HG02943 (cell line): ENCODE data around the gene AKT1.

ENCODE experiments used
- ATAC-seq: cut with Tn5 transposase; IDR thresholded peaks from one replicate; pipeline ENCODE4 v1.9.1; 2021; ENCODE audit warnings: mild to moderate bottlenecking, low read depth, moderate library complexity; ENCODE audit not compliant: unreplicated experiment

Gene AKT1

DNA sequence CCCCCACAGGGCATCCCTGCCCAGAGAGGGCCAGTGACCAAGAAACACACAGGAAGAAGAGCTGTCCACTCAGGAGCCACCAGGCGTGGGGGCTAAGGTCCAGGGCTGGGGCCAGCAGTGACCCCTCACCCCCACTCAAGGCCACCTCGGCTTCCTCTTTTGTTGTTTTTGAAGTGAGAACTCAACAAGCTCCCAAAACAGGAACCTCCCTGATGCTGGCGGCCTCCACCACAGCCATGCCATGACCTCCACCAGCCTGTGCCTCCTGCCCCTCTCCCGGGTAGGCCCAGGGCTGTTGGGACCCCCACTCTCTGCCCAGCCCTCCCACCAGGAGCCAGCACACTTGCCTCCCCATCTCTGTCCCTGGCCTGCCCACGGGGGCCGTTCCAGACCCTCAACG lies 7.8 kb downstream of the AKT1 start:
- ATAC-seq: no peak

DNA sequence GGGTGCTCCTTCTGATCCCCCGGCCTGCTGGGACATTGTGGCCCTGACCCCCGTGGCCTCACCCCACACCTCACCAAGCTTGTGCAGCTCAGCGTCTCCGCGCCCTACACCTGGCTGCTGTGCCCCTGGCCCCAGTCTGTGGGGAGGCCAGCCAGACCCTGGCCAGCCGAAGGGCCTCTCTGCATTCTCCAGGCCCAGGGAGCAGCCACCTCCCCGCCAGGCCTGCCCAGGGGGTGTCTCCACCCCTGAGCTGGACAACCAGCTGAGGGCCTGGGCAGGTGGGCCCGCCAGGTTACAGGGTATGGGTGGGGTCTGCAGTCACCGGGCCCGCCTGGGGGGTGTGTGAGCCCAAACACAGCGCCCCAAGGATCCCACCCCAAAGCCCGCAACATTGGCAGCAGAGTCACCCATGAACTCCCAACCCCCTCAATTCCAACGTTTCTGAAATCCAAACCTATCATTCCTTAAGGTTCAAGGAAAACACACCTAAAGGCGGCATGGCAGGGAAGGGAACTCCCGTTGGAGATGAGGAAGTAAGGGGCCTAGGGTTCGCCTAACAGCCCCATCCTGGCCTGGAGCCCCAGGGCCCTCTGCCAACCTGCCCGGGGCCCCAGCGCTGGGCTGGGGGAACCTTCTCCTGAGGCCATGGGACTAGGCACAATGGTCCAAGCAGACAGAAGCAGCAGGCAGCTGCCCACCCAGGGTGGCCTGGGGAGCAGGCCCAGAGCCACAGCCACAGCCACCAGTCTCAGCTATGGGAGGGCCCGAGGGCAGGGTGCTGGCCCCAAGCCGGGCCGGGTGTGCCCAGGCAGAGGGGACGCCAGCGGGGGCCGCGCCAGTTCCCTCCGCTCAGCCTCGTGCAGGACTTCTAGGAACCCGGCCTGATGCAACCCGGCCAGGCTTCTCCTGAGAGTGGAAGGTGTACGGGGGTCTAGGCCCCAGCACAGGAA lies 8.5 kb downstream of the AKT1 start:
- no peak for ATAC-seq

DNA sequence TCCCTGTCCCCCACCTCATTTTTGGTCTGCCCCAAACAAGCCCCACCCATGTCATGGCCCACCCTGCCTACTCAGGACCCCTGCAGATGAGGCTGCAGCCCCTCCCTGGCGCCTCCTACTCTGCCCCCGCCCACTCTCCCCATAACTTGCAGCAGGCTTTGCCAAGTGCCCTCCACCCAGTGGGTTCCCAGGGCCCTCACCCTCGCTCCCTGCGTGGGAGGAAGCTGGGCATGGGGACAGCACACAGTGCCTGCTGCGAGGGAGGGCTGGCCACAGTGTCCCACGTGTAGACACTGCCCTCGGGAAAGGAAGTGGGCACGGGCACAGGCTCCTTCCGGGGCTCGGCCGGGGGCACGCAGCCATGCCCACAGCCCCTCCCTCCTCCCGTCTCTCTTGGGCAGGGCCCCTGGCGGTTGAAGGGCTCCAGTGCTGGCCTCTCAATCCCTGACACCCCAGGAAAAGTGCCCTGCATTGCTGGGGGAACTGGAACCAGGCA lies 9.4 kb downstream of the AKT1 start:
- ATAC-seq: no peak

DNA sequence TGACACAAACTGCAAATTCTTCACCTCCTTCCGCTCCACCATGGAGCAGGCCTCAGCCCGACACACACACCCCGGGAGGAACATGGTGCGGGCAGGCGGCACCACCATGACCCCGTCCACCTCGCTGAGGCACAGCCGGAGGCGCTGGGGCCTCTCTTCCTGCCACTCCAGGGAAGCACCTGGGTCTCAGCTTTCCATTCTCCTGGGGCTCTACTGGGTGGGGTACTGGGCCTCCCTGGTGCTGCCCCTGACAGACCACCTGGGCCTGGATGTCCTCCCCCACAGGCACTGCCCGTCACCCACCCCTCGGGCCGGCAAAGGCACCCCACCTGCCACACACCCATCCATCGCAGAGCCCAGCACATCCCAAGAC lies 9.9 kb downstream of the AKT1 start:
- no peak for ATAC-seq

DNA sequence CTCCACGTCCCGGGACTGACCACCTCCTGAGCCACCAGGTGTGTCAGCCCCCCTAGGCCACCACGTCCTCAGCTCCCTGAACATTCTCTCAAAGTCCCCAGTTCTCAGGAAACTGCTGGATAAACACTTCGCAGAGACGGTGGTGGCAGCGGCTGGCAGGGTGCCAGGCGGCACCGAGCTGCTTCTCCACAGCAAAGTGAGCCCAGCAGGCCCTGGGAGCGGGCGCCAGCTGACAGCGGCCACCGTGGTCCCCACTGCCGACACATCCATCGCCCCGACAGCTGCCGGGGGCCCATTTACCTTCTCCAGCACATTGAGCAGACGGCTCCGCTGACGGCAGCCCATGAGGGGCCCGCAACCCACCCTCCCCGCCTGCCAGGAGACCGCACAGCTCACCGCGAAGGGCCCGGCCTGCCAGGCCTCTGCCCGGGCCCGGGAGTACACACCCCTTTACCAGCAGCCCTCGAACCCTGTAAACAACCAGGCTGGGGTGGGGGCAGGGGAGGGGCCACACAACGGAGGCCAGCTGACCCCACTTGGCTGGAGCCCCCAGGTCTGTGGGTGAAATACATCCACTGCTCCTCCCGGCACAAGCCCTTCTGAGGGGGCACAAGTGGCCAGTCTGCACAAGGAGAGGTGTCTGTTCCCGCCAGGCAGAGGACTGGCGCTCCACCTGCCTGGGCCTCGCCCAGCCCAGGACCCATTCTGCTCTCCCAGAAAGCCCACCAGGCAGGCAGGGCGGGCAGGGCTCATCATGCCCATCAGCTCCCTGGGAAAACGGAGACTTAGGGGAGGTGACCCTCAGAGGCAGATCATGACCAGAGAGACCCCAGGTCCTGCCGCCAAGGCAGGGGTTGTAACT lies 10.5 kb downstream of the AKT1 start:
- ATAC-seq: no peak

DNA sequence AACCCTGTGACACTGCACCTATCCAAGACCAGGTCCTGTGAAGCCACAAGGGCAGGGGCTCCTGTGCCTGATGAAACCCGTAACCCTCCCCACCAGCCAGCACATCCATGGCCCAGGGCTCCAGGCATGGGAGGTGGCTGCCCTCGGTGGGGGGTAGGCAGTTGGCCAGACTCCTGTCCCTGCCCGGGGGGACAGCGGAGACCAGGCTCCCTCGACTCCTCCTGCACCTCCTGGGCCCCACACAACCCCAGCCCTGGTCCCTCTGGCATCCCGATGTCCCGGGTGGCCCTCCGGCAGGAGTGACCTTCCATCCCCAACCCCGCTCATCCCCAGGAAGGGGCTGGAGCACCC lies 11.4 kb downstream of the AKT1 start:
- ATAC-seq: no peak

DNA sequence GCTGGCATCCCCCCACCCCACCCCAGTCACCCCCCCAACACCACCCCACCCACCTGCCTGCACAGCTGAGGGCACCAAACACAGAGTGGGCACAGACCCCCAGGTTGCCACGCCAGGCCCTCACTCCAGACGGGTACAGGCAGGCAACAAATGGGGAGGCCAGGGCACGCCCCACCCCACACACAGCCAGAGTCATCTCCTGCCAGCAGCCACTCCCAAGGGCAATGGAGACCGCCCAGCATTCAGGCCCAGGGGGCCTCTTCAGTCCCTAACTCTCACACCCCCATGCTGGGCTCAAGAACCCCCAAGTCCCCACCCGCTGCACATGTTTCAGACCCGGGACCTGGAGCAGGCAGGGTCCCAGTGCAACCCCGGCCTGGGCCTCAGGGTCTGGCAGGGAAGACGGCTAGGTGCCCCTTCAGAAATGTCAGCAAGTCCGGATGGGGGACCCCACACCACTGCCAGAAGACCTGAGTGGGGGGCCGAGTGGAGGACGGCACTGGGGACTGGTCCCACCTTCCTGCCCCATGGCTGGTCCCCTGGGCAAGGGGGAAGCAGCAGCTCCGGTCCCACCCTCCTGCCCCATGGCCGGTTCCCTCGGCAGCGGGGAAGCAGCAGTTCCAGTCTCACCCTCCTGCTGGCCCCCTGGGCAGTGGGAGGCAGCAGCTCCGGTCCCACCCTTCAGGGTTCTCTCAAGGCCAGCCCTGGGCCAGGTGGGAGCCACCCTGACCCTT lies 11.9 kb downstream of the AKT1 start:
- no peak for ATAC-seq

DNA sequence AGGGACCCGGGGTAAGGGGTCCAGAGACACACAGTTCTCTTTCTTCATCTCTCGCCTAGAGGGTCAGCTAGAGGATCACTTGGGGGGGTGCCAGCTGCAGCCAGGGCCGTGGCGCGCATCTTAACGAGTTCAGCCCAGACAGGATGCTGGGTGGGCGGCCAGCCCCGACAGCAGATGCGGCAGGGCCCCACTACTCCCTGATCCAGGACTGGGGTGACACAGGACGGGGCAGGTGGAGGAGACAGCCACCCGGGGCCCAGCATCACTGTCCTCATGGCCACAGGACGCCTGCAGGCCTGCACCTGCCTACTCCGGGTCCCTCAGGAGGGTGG lies 12.8 kb downstream of the AKT1 start:
- no peak for ATAC-seq

DNA sequence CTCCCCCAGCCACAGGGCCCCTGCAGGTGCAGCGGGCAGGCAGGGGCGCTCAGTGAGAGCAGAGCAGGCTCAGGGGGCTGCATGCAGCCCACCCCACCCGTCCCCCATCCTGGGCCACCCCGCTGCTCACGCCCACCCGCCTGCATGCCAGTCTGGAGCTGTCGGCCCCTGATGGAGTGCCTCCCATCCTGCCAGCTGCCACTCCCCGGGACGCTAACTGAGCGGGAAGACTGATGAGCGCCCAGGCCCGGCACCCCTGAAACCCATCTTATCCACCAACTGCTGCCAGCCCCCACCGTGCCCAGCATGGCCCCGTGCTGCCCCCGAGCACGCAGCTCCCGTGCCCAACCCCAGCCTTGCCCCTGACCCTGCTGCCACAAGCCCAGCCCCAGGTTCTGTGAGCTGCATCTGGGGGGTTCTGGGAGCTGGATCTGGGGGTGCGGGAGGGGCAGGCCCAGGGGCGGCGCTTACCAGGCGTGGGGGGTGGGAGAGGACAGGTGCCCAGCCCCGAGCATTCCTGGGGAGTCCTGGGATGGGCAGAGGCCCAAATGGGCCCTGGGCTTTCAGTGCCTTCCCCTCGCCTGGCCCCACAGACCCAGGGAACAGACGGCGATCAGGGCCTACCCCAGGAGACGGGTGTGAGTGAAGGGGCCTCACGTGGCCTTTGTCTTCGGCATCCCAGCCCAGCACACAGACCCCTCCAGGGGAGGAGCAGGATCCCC lies 13.3 kb downstream of the AKT1 start:
- no peak for ATAC-seq

DNA sequence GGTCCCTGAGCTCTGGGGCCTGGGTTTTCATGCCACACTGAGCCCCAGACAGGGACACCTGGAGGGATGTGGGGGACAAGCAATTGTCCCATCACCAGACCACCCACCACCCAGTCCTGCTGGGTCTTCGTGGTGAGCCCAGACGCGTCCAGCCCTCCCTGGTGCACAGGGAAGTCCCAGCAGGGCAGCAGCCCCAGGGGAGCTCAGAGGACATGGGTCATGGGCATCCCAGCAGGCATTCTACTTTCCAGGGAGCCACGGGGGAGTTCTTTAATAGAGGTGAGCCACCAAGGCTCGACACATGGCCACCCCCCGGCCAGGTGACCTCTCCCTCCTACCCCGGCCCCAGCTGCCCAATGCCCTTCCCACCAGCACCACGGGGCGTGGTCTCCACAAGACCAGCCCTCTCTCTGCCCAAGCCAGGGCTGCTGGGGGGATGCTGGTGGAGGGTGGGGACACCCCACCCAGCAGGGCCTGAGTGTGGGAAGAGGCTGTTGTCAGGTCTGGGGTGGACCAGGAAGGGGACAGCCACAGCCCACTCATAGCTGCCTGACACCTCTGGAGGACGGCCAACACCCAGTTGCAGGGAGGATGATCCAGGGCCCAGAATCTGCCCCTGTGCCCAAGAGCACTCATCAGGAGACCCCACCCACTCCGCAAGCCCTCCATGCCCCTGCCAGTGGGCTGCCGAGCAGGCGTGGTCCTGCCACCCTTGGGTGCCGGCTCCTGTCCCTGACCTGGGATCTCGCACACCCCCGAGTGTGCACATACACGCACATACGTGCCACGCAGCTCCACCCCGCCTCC lies 14.1 kb downstream of the AKT1 start:
- ATAC-seq: no peak

DNA sequence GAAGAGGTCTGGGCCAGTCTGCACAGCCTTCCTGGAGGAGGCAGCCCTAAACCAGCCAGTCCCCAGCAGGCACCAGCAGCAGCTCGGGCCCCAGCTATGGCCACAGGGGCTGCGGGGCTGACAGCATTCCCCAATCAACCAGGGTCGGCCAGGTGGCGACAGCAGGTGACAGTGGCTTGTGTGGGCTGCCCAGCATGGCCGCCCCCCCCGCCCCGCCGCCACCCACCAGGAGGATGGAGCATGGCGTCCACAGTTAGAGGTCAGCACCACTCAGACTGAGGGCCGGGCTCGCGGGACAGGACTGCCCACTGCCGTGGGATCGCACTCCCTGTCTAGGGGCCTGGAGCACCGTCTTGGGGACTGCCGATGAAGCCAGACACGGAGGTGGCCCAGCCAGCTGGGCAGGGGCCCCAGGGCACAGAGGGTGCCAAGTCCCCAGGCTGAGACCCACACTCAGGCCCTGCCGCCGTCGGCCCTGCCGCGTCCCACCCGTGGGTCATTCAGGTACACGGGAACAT lies 15.0 kb downstream of the AKT1 start:
- no peak for ATAC-seq

DNA sequence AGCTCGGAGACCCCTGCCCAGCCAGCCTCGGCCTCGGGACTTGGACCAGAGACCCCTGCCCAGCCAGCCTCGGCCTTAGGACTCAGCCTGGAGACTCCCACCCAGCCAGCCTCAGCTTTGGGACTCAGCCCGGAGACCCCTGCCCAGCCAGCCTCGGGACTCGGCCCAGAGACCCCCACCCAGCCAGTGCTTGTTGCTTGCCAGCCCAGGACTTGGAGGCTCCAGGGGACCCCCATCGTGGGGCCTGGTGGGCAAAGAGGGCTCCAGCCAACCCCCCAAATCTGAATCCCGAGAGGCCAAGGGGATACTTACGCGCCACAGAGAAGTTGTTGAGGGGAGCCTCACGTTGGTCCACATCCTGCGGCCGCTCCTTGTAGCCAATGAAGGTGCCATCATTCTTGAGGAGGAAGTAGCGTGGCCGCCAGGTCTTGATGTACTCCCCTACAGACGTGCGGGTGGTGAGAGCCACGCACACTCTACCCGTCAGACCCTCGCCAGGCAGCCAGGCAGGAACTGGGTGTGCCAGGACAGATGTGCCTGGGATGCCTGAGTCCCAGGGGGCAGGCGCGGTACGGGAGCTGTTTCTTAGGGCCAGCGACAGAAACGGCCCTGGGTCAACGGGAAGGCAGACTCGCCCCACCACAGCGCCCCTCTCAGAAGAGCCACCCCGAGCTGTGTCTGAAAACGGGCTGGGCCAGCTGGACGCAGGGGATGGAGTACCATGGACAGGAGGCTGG lies 15.6 kb downstream of the AKT1 start:
- no peak for ATAC-seq

DNA sequence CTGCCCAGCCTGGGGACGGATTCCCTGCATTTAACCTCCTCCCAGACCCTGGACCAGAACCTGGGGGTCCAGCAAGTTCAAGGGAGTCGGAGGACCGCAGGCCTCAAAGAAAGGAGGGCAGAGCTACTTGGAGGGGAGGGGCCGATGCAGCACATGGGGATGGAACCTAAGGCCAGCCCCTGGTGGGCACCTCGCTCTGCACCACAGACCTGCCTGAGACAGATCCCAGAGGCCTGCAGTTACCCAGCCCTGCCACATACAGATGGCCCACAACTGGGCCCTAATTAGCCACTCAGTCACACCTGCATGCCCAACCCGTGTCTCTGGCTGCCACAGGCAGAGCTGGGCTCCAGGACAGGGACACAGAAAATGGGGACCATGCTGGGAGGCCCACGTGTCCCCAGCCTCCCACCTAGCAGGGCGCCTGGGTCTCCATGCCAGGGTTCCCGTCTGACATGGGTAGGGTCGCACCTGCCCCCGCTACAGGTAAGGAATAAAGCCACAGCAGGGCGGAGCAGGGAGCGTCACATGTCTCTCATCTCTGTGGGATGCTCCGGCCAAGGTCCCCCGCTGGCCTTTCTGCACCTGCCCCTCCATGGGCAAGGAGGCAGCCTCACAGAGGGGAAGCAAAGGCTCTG lies 16.7 kb downstream of the AKT1 start:
- no peak for ATAC-seq

DNA sequence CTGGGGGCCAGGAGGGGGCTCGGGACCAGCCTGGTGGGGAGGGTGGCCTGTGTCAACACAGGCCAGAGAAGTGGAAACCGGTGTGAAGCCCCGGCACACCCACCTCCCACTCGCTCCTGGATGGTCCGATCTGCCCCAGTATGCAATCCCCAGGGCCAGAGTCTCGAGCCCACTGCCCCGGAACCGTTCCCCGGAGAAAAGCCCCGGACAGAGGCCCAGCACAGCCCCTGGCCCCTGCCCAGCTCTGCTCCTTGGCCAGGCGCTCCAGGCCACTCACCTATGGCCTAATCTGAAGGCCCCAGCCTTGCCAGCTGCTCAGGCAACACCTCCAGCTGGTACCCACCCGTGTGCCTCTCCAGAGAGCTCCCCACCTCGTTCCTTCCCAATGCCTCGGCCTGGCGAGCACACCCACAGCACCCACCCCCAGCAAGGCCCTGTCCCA lies 17.7 kb downstream of the AKT1 start:
- no peak for ATAC-seq

DNA sequence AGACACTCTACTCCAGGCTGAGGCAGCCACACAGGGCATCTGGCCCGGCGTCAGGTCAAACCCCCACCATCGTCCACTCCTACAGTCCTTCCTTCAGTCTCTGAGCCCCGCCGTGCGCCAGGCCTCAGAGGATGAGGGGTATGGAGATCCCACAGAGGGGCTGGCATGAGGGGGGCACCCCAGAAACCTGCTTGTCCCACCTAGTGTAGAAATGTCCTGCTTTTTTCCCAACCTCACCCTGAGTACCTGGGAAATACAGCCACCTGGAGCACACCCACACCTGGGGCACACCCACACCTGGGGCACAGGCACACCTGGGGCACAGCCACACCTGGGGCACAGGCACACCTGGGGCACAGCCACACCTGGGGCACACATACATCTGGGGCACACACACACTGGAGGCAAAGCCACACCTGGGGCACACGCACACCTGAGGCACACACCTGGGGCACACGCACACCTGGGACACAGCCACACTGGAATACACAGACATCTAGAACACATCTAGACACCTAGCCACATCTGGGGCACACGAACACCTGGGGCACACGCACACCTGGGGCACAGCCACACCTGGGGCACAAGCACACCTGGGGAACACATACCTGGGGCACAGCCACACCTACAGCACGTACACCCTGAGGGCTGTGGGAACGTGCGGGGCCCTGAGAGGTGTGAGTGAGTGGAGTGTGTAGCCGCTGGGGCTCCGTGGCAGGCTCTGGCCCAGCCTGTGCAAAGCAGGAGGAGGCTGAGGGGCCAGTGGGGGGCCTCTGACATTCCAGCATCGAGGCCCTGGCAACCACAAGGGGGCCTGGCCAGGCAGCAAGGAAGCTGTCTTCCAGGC lies 18.4 kb downstream of the AKT1 start:
- ATAC-seq: no peak

DNA sequence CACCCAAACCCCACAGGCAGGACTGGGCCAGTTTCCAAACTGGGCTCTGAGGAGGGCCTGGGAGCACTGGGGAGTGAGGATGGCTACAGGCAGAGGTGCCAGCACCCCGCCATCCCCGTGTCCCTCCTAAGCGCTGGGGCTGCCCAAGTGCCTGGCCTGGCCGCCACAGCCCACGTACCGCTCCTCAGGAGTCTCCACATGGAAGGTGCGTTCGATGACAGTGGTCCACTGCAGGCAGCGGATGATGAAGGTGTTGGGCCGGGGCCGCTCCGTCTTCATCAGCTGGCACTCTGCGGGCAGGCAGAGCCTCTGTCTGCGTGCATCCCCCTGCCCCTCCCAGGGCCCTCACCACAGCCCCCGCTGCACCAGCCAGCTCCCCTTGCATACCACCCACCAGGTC lies 19.1 kb downstream of the AKT1 start:
- ATAC-seq: no peak

DNA sequence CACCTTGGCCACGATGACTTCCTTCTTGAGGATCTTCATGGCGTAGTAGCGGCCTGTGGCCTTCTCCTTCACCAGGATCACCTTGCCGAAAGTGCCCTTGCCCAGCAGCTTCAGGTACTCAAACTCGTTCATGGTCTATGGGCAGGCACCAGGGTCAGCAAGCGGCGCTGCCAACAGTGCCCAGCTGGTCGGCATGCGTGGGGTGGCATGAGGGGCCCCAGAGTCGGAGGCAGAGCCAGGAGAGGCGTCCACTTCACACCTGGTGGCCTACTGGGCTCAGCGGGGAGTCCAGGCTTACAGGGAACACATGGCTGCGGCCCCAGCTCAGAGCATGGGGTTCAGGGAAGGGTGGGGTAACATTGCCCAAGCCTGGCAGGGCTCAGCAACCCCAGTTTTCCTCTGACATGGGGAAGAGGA lies 20.5 kb downstream of the AKT1 start:
- ATAC-seq: no peak
